Erythroblast (primary cell): ENCODE results near the gene CCSER1.

ENCODE experiments used
- GATA1 ChIP-seq: IDR thresholded peaks from 2 replicates; pipeline ENCODE4 v1.6.1; 2011; ENCODE audit warnings: low read depth, mild to moderate bottlenecking, control low read depth, low read length, moderate library complexity
- POLR2A ChIP-seq: IDR thresholded peaks from 2 replicates; pipeline ENCODE4 v1.6.1; 2011; ENCODE audit warnings: mild to moderate bottlenecking, low read length

DNA sequence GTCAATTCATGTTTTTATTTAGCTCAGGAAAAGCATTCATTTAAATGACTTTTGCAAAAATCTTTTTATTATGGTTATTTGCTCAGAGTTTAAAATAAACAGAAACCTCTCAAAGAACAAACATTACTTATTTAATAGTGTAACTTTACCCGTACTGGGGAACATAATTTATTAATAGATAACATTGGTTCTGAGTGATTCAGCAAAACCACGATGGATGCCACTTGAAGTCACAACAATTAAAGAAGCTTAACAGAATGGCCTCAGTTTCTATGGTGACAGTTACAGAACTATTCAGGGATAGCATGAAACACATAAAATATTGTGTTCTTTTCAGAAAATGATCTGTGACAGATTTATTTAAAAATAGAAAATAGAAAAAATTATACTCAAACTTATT lies 368.7 kb downstream of the CCSER1 start:
- TF ChIP-seq POLR2A (no peak), GATA1 (no peak)
